Measurements from ENCODE around the gene PSME1.
"Not testable (repeated sequence)": the region's sequence is repeated elsewhere in the genome, so short reads cannot be mapped to it uniquely, and the experiment has no call there.

- TF ChIP-seq POLR2A, CTCF (IDR thresholded peaks at IDR 0.05): not testable (repeated sequence)
These were observed 30.3 kb upstream of the PSME1 start for GRCh38 chr14:24105609-24106239.
